HepG2 (cell line): ENCODE results near the gene FCN3. TPM values are rescaled to one million over a fixed set of nuclear protein-coding genes. Genes with fewer than 3 reads are reported as not detected.

Experiments used
- ATAC-seq: fragments of 200-7000 bp; cut with Tn5 transposase; 3 replicates; pipeline ENCODE4 v1.9.1; 2020; ENCODE audit warnings: mild to moderate bottlenecking, moderate library complexity
- BruUV-seq: library from RNA; stranded (reverse); fragments of 400-500 nt; replicated peaks from 2 replicates; lab custom pipeline; 2021; lab: Mats Ljungman, UMichigan
- CTCF ChIA-PET: fragments of 300-600 bp; formaldehyde crosslinking; extraction: SDS; loops from one replicate; lab custom pipeline; 2021; ENCODE audit warnings: low total read pairs, inconsistent platforms, low intra/inter-chr PET ratio; lab: Yijun Ruan, JAX
- POLR2A ChIA-PET: fragments of 350-600 bp; sonication (Branson Sonifier 250); formaldehyde crosslinking; loops from one replicate; lab custom pipeline; 2020; ENCODE audit warnings: antibody characterized with exemption, inconsistent platforms; lab: Yijun Ruan, JAX
- DNase-seq: peaks from one replicate; pipeline ENCODE4 v3.0.0-alpha.2; 2015; ENCODE audit warnings: low spot score
- FAIRE-seq: peaks from 3 replicates; lab custom pipeline; 2011; peaks lifted over from hg19 to GRCh38; lab: Jason Lieb, UNC
- H2AFZ ChIP-seq: one replicate; pipeline ENCODE4 v1.6.1; 2011; ENCODE audit warnings: low read length, inconsistent platforms
- H3K27ac ChIP-seq: fragments of 300-600 bp; 3 replicates; pipeline ENCODE4 v1.8.0; 2011; ENCODE audit warnings: mixed run types, mild to moderate bottlenecking, mixed read lengths, low read length, inconsistent platforms; ENCODE audit not compliant: insufficient read depth; ENCODE audit errors: extremely low read length
- H3K27me3 ChIP-seq, 2 experiments: fragments of 200-600 bp in 1 of 2; 2 replicates in 1 of 2; 3 replicates in 1 of 2; pipeline versions ENCODE4 v1.6.0 to v1.8.0; 2011; ENCODE audit warnings: low read length in 2 of 2, mild to moderate bottlenecking in 2 of 2, moderate library complexity in 2 of 2, inconsistent platforms in 1 of 2; ENCODE audit not compliant: insufficient read depth in 2 of 2, control insufficient read depth in 1 of 2
- H3K36me3 ChIP-seq, 2 experiments: fragments of 200-600 bp in 1 of 2; replicated peaks in 1 of 2; 2 replicates in 1 of 2; 3 replicates in 1 of 2; pipeline versions ENCODE4 v1.5.1 to v1.8.0; 2011; ENCODE audit warnings: low read length in 2 of 2, inconsistent platforms in 1 of 2; ENCODE audit not compliant: insufficient read depth in 2 of 2, control insufficient read depth in 1 of 2
- H3K4me1 ChIP-seq: 2 replicates; pipeline ENCODE4 v1.5.1; 2012; ENCODE audit warnings: low read length, inconsistent platforms; ENCODE audit not compliant: insufficient read depth
- H3K4me2 ChIP-seq: 2 replicates; pipeline ENCODE4 v1.6.0; 2011; ENCODE audit warnings: low read depth, low read length, inconsistent platforms
- H3K4me3 ChIP-seq, 3 experiments: fragments of 200-600 bp in 1 of 3; sonication (generic), shearing (Covaris generic) in 1 of 3; replicated peaks in 1 of 3; 2 replicates each; pipeline ENCODE4 v1.5.1; 2011 to 2016; ENCODE audit warnings: low read length in 3 of 3, inconsistent platforms in 2 of 3, low read depth in 2 of 3, mild to moderate bottlenecking in 2 of 3, control low read depth in 1 of 3, mixed read lengths in 1 of 3; ENCODE audit not compliant: insufficient read depth in 1 of 3
- H3K79me2 ChIP-seq: one replicate; pipeline ENCODE4 v1.6.1; 2011; ENCODE audit warnings: low read length, inconsistent platforms; ENCODE audit not compliant: insufficient read depth
- H3K9ac ChIP-seq: 2 replicates; pipeline ENCODE4 v1.6.0; 2011; ENCODE audit warnings: mild to moderate bottlenecking, low read depth, low read length, inconsistent platforms; ENCODE audit not compliant: insufficient read depth
- H3K9me3 ChIP-seq: 2 replicates; pipeline ENCODE4 v1.5.1; 2012; ENCODE audit warnings: mild to moderate bottlenecking, low read length
- H4K20me1 ChIP-seq: 2 replicates; pipeline ENCODE4 v1.6.0; 2011; ENCODE audit warnings: inconsistent platforms, mild to moderate bottlenecking, low read length, moderate library complexity; ENCODE audit not compliant: insufficient read depth
- AGO1 ChIP-seq: fragments of 200-400 bp; formaldehyde crosslinking; IDR thresholded peaks from 2 replicates; pipeline ENCODE4 v1.6.1; 2017; ENCODE audit warnings: mild to moderate bottlenecking, low read depth, low read length, moderate library complexity; ENCODE audit not compliant: poor library complexity, severe bottlenecking
- HNRNPUL1 ChIP-seq: fragments of 200-400 bp; formaldehyde crosslinking; IDR thresholded peaks from 2 replicates; pipeline ENCODE4 v1.6.1; 2017; ENCODE audit warnings: low read depth, mild to moderate bottlenecking, low read length, moderate library complexity
- PAXIP1 ChIP-seq: sonication (generic); formaldehyde crosslinking; conservative IDR thresholded peaks from 2 replicates; pipeline ENCODE4 v1.4.0; 2020; ENCODE audit warnings: mild to moderate bottlenecking, missing genetic modification reagents, moderate library complexity
- SAP130 ChIP-seq: IDR thresholded peaks from 2 replicates; pipeline ENCODE4 v1.6.1; 2016; ENCODE audit warnings: low read depth
- SRY ChIP-seq: sonication (generic); formaldehyde crosslinking; IDR thresholded peaks from 2 replicates; pipeline ENCODE4 v1.8.0; 2022; ENCODE audit warnings: mild to moderate bottlenecking, missing genetic modification reagents
- ZSCAN20 ChIP-seq: sonication (generic); formaldehyde crosslinking; IDR thresholded peaks from 2 replicates; pipeline ENCODE4 v1.4.0; 2020; ENCODE audit warnings: missing genetic modification reagents, mild to moderate bottlenecking, borderline replicate concordance
- WGBS: methylation state at CpG from one replicate; pipeline ENCODE4 v1.1.6; 2017; ENCODE audit warnings: low lambda C conversion rate; 5-methylcytosine and 5-hydroxymethylcytosine counted together
- in situ Hi-C: cut with HindIII; loops from 2 replicates; pipeline ENCODE4 v1.10.0; 2017; ENCODE audit warnings: low pct_unique_long_range_greater_than_20kb; ENCODE audit not compliant: extremely low pct_ligation_motif_present
- intact Hi-C: fragments of 100-400 bp; cut with micrococcal nuclease; formaldehyde crosslinking; loops from one replicate; pipeline ENCODE4 v1.10.0; 2022; ENCODE audit not compliant: unreplicated experiment
- polyA plus RNA-seq, 8 experiments: library from polyadenylated mRNA; depleted of rRNA in 3 of 8; stranded (reverse) in 7 of 8; unstranded in 1 of 8; fragments of >200 nt; fragmentation: Illumina TruSeq in 4 of 8; extraction: Trizol in 4 of 8; gene quantifications; 2 replicates each; pipeline versions ENCODE4 v1.2.1 to v1.2.3, GENCODE V29; 2011 to 2016; ENCODE audit warnings: low read depth in 4 of 8, missing spikeins in 1 of 8, mixed read lengths in 1 of 8; ENCODE audit not compliant: insufficient read depth in 1 of 8
- total RNA-seq, 5 experiments: library from RNA; depleted of rRNA; stranded (reverse); fragments of >200 nt; fragmentation: Illumina TruSeq; extraction: Trizol; gene quantifications; 2 replicates each; pipeline ENCODE4 v1.2.3, GENCODE V29; 2016; ENCODE audit warnings: low read depth in 1 of 5
- TF ChIP-seq, protein P1 (sequence below), 2 experiments: fragments of 450-650 bp in 1 of 2; sonication (generic) in 1 of 2; formaldehyde crosslinking; IDR thresholded peaks; 2 replicates each; pipeline versions ENCODE4 v1.5.0 to v1.8.0; 2020 to 2022; ENCODE audit warnings: mild to moderate bottlenecking in 1 of 2, missing genetic modification reagents in 1 of 2
- TF ChIP-seq, protein P2 (sequence below): sonication (generic); formaldehyde crosslinking; IDR thresholded peaks from 2 replicates; pipeline ENCODE4 v1.5.0; 2020; ENCODE audit warnings: missing genetic modification reagents

Gene FCN3
- total and polyA plus RNA-seq, 2 of the 13 experiments (the other 11 are each of a cell fraction or from before 2014, with no cell fraction given) = not detected

GRCh38 chr1:27361553-27361952, 13.1 kb downstream of the FCN3 start (continued):
- TF ChIP-seq PAXIP1 (CRISPR knock-in tag) = no peak

GRCh38 chr1:27361044-27361402, 13.6 kb downstream of the FCN3 start:
- ATAC-seq = no peak
- Histone ChIP-seq H3K4me3 (no peak overlapping the region), H4K20me1 (no peaks in the 10 kb centered on the region), H3K4me2 (no peak overlapping the region), H3K27ac (no peak overlapping the region), H3K9ac (no peak overlapping the region), H3K9me3 (no peaks in the 10 kb centered on the region), H3K79me2 (no peaks in the 10 kb centered on the region), H3K27me3 (no peaks in the 10 kb centered on the region), H2AFZ (no peak overlapping the region), H3K4me1 (peaks cover 22% of the 10 kb centered on the region), H3K36me3 (0 out of 5 replicates have a peak, but pooled peaks cover 0 to 2% of the 10 kb centered on the region in 2 experiments)
- no peak for DNase-seq
- ChIA-PET CTCF (no interaction called here), POLR2A (no interaction called here)
- in situ Hi-C loops (no loop called here), intact Hi-C loops (no loop called here)
- no peak for FAIRE-seq
- TF ChIP-seq AGO1 (no peak), ZSCAN20 (CRISPR knock-in tag) (no peak), HNRNPUL1 (no peak), SAP130 (no peak), SRY (CRISPR knock-in tag) (no peak)
- TF ChIP-seq, protein P1, sequence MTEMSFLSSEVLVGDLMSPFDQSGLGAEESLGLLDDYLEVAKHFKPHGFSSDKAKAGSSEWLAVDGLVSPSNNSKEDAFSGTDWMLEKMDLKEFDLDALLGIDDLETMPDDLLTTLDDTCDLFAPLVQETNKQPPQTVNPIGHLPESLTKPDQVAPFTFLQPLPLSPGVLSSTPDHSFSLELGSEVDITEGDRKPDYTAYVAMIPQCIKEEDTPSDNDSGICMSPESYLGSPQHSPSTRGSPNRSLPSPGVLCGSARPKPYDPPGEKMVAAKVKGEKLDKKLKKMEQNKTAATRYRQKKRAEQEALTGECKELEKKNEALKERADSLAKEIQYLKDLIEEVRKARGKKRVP (CRISPR knock-in tag; IDR thresholded peaks at IDR 0.05) = no peak
- TF ChIP-seq, protein P2, sequence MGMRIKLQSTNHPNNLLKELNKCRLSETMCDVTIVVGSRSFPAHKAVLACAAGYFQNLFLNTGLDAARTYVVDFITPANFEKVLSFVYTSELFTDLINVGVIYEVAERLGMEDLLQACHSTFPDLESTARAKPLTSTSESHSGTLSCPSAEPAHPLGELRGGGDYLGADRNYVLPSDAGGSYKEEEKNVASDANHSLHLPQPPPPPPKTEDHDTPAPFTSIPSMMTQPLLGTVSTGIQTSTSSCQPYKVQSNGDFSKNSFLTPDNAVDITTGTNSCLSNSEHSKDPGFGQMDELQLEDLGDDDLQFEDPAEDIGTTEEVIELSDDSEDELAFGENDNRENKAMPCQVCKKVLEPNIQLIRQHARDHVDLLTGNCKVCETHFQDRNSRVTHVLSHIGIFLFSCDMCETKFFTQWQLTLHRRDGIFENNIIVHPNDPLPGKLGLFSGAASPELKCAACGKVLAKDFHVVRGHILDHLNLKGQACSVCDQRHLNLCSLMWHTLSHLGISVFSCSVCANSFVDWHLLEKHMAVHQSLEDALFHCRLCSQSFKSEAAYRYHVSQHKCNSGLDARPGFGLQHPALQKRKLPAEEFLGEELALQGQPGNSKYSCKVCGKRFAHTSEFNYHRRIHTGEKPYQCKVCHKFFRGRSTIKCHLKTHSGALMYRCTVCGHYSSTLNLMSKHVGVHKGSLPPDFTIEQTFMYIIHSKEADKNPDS (CRISPR knock-in tag) = no peak
- 92% methylated on average over 20 of the region's 21 CpGs for WGBS
- BruUV-seq = no TSS peak
